Measurements from ENCODE around the gene ISCA2.

Gene ISCA2

DNA sequence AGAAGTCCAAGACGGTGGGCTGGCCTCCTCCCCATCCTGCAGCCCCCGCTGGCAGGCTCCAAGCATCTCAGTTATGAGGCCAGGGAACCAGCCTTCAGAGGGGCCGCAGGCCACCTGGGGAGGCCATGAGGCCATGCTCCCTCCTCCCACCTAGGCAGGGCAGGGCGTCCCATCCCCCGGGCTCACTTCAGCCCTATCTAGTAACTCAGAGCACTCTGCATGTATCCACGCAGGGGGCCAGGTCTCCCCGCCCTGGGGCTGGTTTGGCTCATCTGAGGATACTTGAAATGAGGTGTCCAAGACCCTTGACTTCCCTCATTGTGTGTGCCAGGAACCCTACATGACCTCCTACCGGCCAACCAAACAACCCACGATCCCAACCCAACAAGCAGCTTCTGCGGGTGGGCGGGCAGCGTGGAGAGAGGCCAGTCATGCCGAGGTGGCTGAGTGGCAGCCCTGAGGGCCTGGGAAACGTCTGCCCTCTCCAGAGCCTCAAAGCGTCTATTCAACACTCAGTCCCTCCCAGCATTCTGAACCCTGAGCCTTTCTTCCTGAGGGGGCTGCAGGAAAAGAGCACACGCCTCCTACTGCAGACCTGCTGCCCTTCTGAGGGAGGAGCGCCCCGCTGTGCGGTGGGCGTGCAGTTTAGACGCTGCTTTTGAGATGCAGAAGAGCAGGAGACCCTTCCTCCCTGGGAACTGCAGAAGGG, 16.8 kb downstream of the ISCA2 start:
- no peak overlapping the region for H3K4me3 ChIP-seq (ENCODE audit: control insufficient read depth in 1 of 7, extremely low read depth in 1 of 7, insufficient read depth in 4 of 7, low read depth in 2 of 7, low read length in 6 of 7)
- POLR2A ChIA-PET = no interaction called here
- no peaks in the 10 kb centered on the region for H3K27me3 ChIP-seq (replicated peaks in 2 of 5; ENCODE audit: control insufficient read depth in 4 of 5, insufficient read depth in 5 of 5, low read length in 4 of 5)

DNA sequence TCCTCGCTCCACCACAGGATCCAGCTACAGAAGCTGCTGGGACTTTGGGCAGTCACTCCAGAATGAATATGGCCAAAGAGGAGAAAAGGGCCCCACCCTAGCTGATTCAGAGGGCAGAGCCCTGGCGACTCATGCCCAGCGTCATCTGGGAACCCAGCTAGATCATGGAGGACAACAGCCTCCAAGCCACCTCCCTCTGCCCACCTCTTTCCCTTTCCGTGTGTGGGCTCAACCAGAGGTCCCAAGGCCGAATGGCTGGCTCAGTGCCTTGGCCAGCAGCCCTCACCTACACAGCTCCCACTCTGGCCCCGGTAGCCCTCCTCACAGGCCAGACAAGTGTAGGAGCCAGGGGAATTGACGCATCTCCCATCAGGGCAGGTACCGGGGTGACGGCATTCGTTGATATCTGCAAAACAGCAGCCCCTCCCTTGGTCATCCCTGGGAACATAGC, 17.4 kb downstream of the ISCA2 start:
- Histone ChIP-seq H3K9me3 (ENCODE audit: control extremely low read depth in 1 of 5, control insufficient read depth in 4 of 5, insufficient read depth in 2 of 5, low read depth in 1 of 5, low read length in 4 of 5) (no peaks in the 10 kb centered on the region), H3K4me3 (ENCODE audit: control insufficient read depth in 1 of 7, extremely low read depth in 1 of 7, insufficient read depth in 4 of 7, low read depth in 2 of 7, low read length in 6 of 7) (no peak overlapping the region), H3K4me1 (ENCODE audit: control extremely low read depth in 1 of 4, control insufficient read depth in 4 of 4, insufficient read depth in 4 of 4, low read length in 3 of 4) (peaks cover 0 to 27% (median 25%) of the 10 kb centered on the region in 4 experiments), H3K27me3 (replicated peaks in 2 of 5; ENCODE audit: control insufficient read depth in 4 of 5, insufficient read depth in 5 of 5, low read length in 4 of 5) (no peaks in the 10 kb centered on the region), H3K36me3 (ENCODE audit: control insufficient read depth in 4 of 4, insufficient read depth in 4 of 4, low read length in 3 of 4) (no peaks in the 10 kb centered on the region), H3K27ac (ENCODE audit: insufficient read depth in 1 of 2, low read depth in 1 of 2, low read length in 2 of 2, poor library complexity in 1 of 2, severe bottlenecking in 2 of 2) (no peak overlapping the region)
- DNase-seq = no peak
- ChIA-PET POLR2A (no interaction called here), CTCF (interaction anchor here (1.4 to 1.9 kb wide), 2 partner anchors 12 to 16 kb away, joined by 3 to 7 read pairs; no protein-coding TSS in a partner anchor)
- 97% methylated on average over 7 of the region's 10 CpGs for WGBS (ENCODE audit: insufficient coverage)

More for the DNA sequence above, 16.8 kb downstream of the ISCA2 start:
- no peaks in the 10 kb centered on the region for H3K36me3 ChIP-seq (ENCODE audit: control insufficient read depth in 4 of 4, insufficient read depth in 4 of 4, low read length in 3 of 4)
- whole genome bisulfite sequencing (ENCODE audit: insufficient coverage) = 97% methylated on average over 16 of the region's 21 CpGs
- peaks cover 0 to 21% (median 19%) of the 10 kb centered on the region in 4 experiments for H3K4me1 ChIP-seq (ENCODE audit: control extremely low read depth in 1 of 4, control insufficient read depth in 4 of 4, insufficient read depth in 4 of 4, low read length in 3 of 4)
- H3K27ac ChIP-seq (ENCODE audit: insufficient read depth in 1 of 2, low read depth in 1 of 2, low read length in 2 of 2, poor library complexity in 1 of 2, severe bottlenecking in 2 of 2) = no peak overlapping the region
- DNase-seq = no peak
- H3K9me3 ChIP-seq (ENCODE audit: control extremely low read depth in 1 of 5, control insufficient read depth in 4 of 5, insufficient read depth in 2 of 5, low read depth in 1 of 5, low read length in 4 of 5) = no peaks in the 10 kb centered on the region
- CTCF ChIA-PET = interaction anchor here (1.9 kb wide), 1 partner anchor 11 kb away, joined by 7 read pairs; no protein-coding TSS in a partner anchor

- H3K9me3 ChIP-seq (ENCODE audit: control extremely low read depth in 1 of 5, control insufficient read depth in 4 of 5, insufficient read depth in 2 of 5, low read depth in 1 of 5, low read length in 4 of 5) = no peaks in the 10 kb centered on the region
- no peak for DNase-seq
- no peaks in the 10 kb centered on the region for H3K36me3 ChIP-seq (ENCODE audit: control insufficient read depth in 4 of 4, insufficient read depth in 4 of 4, low read length in 3 of 4)
- no peak overlapping the region for H3K4me3 ChIP-seq (ENCODE audit: control insufficient read depth in 1 of 7, extremely low read depth in 1 of 7, insufficient read depth in 4 of 7, low read depth in 2 of 7, low read length in 6 of 7)
- H3K4me1 ChIP-seq (ENCODE audit: control extremely low read depth in 1 of 4, control insufficient read depth in 4 of 4, insufficient read depth in 4 of 4, low read length in 3 of 4) = peaks cover 0 to 35% (median 28%) of the 10 kb centered on the region in 4 experiments
- H3K27me3 ChIP-seq (replicated peaks in 2 of 5; ENCODE audit: control insufficient read depth in 4 of 5, insufficient read depth in 5 of 5, low read length in 4 of 5) = no peaks in the 10 kb centered on the region
- 92% methylated on average over 8 of the region's 10 CpGs for WGBS (ENCODE audit: insufficient coverage)
- ChIA-PET CTCF (interaction anchor here (1.1 to 1.4 kb wide), 3 partner anchors 9 to 18 kb away, joined by 3 to 7 read pairs (median 4); no protein-coding TSS in a partner anchor), POLR2A (no interaction called here)
- H3K27ac ChIP-seq (ENCODE audit: insufficient read depth in 1 of 2, low read depth in 1 of 2, low read length in 2 of 2, poor library complexity in 1 of 2, severe bottlenecking in 2 of 2) = no peak overlapping the region
Observed at GRCh38 chr14:74511966-74512830, 18.6 kb downstream of the ISCA2 start.

- ChIA-PET POLR2A (no interaction called here), CTCF (interaction anchor here (0.9 kb wide), 1 partner anchor 12 kb away, joined by 3 read pairs; no protein-coding TSS in a partner anchor)
- peak overlapping the region in 1 of 2 experiments; percentile 60 for H3K27ac ChIP-seq (ENCODE audit: insufficient read depth in 1 of 2, low read depth in 1 of 2, low read length in 2 of 2, poor library complexity in 1 of 2, severe bottlenecking in 2 of 2)
- peak in 2 of 3 donors; percentile 49 to 57 for DNase-seq
- no peaks in the 10 kb centered on the region for H3K9me3 ChIP-seq (ENCODE audit: control extremely low read depth in 1 of 5, control insufficient read depth in 4 of 5, insufficient read depth in 2 of 5, low read depth in 1 of 5, low read length in 4 of 5)
- no peaks in the 10 kb centered on the region for H3K27me3 ChIP-seq (replicated peaks in 2 of 5; ENCODE audit: control insufficient read depth in 4 of 5, insufficient read depth in 5 of 5, low read length in 4 of 5)
- peaks cover 0 to 49% (median 37%) of the 10 kb centered on the region in 4 experiments for H3K4me1 ChIP-seq (ENCODE audit: control extremely low read depth in 1 of 4, control insufficient read depth in 4 of 4, insufficient read depth in 4 of 4, low read length in 3 of 4)
- H3K4me3 ChIP-seq (ENCODE audit: control insufficient read depth in 1 of 7, extremely low read depth in 1 of 7, insufficient read depth in 4 of 7, low read depth in 2 of 7, low read length in 6 of 7) = peak overlapping the region in 5 of 7 experiments; percentile 10 to 62 (median 42)
- WGBS (ENCODE audit: insufficient coverage) = 1% methylated on average over 10 of the region's 13 CpGs
- no peaks in the 10 kb centered on the region for H3K36me3 ChIP-seq (ENCODE audit: control insufficient read depth in 4 of 4, insufficient read depth in 4 of 4, low read length in 3 of 4)
Observed at GRCh38 chr14:74514471-74514941, 20.9 kb downstream of the ISCA2 start.

GRCh38 chr14:74515891-74516412, 22.4 kb downstream of the ISCA2 start:
- no peaks in the 10 kb centered on the region for H3K36me3 ChIP-seq (ENCODE audit: control insufficient read depth in 4 of 4, insufficient read depth in 4 of 4, low read length in 3 of 4)
- no peak for DNase-seq
- H3K9me3 ChIP-seq (ENCODE audit: control extremely low read depth in 1 of 5, control insufficient read depth in 4 of 5, insufficient read depth in 2 of 5, low read depth in 1 of 5, low read length in 4 of 5) = no peaks in the 10 kb centered on the region
- CTCF ChIA-PET = interaction anchor here (0.6 to 3.1 kb wide), 3 partner anchors 11 to 569 kb away, joined by 3 to 11 read pairs (median 3); no protein-coding TSS in a partner anchor
- 96% methylated on average over 6 of the region's 8 CpGs for WGBS (ENCODE audit: insufficient coverage)
- peaks cover 0 to 53% (median 37%) of the 10 kb centered on the region in 4 experiments for H3K4me1 ChIP-seq (ENCODE audit: control extremely low read depth in 1 of 4, control insufficient read depth in 4 of 4, insufficient read depth in 4 of 4, low read length in 3 of 4)
- H3K27me3 ChIP-seq (replicated peaks in 2 of 5; ENCODE audit: control insufficient read depth in 4 of 5, insufficient read depth in 5 of 5, low read length in 4 of 5) = no peaks in the 10 kb centered on the region
- POLR2A ChIA-PET = no interaction called here
- H3K4me3 ChIP-seq (ENCODE audit: control insufficient read depth in 1 of 7, extremely low read depth in 1 of 7, insufficient read depth in 4 of 7, low read depth in 2 of 7, low read length in 6 of 7) = no peak overlapping the region
- no peak overlapping the region for H3K27ac ChIP-seq (ENCODE audit: insufficient read depth in 1 of 2, low read depth in 1 of 2, low read length in 2 of 2, poor library complexity in 1 of 2, severe bottlenecking in 2 of 2)

GRCh38 chr14:74516451-74517160, 23.0 kb downstream of the ISCA2 start:
- no peaks in the 10 kb centered on the region for H3K9me3 ChIP-seq (ENCODE audit: control extremely low read depth in 1 of 5, control insufficient read depth in 4 of 5, insufficient read depth in 2 of 5, low read depth in 1 of 5, low read length in 4 of 5)
- no peak overlapping the region for H3K27ac ChIP-seq (ENCODE audit: insufficient read depth in 1 of 2, low read depth in 1 of 2, low read length in 2 of 2, poor library complexity in 1 of 2, severe bottlenecking in 2 of 2)
- no peak for DNase-seq
- H3K27me3 ChIP-seq (replicated peaks in 2 of 5; ENCODE audit: control insufficient read depth in 4 of 5, insufficient read depth in 5 of 5, low read length in 4 of 5) = no peaks in the 10 kb centered on the region
- 100% methylated on average over 4 of the region's 12 CpGs for WGBS (ENCODE audit: insufficient coverage)
- peaks cover 0 to 53% (median 37%) of the 10 kb centered on the region in 4 experiments for H3K4me1 ChIP-seq (ENCODE audit: control extremely low read depth in 1 of 4, control insufficient read depth in 4 of 4, insufficient read depth in 4 of 4, low read length in 3 of 4)
- H3K4me3 ChIP-seq (ENCODE audit: control insufficient read depth in 1 of 7, extremely low read depth in 1 of 7, insufficient read depth in 4 of 7, low read depth in 2 of 7, low read length in 6 of 7) = no peak overlapping the region
- ChIA-PET POLR2A (no interaction called here), CTCF (interaction anchor here (0.6 to 3.1 kb wide), 3 partner anchors 10 to 570 kb away, joined by 3 to 11 read pairs (median 3); no protein-coding TSS in a partner anchor)
- no peaks in the 10 kb centered on the region for H3K36me3 ChIP-seq (ENCODE audit: control insufficient read depth in 4 of 4, insufficient read depth in 4 of 4, low read length in 3 of 4)

Measured in common myeloid progenitor, CD34-positive (primary cell).